ENCODE measurements around the gene PNN. TPM values are rescaled to one million over a fixed set of nuclear protein-coding genes. Genes with fewer than 3 reads are reported as not detected.

PNN gene
- total RNA-seq, 1 experiment from 2014 or later, result 167 TPM

DNA sequence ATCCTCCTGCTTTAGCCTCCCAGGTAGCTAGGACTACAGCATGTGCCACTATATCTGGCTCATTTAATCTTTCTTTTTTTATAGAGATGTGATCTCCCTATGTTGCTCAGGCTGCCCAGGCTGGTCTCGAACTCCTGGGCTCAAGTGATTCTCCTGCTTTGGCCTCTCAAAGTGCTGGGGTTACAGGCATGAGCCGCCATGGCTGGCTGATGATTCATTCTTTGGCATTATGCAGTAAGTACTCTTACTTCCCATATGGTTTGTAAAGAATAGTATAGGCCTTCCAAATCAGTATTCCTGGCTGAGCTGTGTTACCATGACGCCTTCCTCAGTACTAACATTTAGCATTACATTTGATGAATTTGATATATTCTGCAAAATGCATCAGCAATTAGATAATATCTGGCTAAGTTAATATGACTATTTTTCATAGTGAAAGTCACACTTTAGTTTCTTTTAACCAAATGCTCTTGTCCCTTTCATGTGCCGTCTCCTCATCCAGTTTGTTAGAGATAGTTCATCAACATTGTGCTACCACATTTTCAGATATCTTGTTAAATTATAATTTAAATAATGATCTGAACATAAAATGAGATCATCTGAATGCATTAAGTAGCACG, 55.5 kb downstream of the PNN start:
- Mint-ChIP-seq H3K4me1 (peaks cover 3% of the 10 kb centered on the region in 2 experiments; a peak in 1 of 4 replicates), H3K9me3 (no peaks in the 10 kb centered on the region), H3K27me3 (ENCODE audit: low read depth) (no peaks in the 10 kb centered on the region), H3K27ac (no peak overlapping the region), H3K36me3 (ENCODE audit: insufficient read depth in 1 of 3, low read depth in 3 of 3) (no peaks in the 10 kb centered on the region), H3K4me3 (no peak overlapping the region)
- Histone ChIP-seq H3K4me1 (ENCODE audit: insufficient read depth, low read length) (no peaks in the 10 kb centered on the region), H3K4ac (ENCODE audit: low read depth, low read length) (no peak overlapping the region), H3K27me3 (ENCODE audit: insufficient read depth, low read length) (no peaks in the 10 kb centered on the region), H3K4me2 (ENCODE audit: insufficient read depth, insufficient read length, low read length) (no peak overlapping the region), H3K56ac (ENCODE audit: insufficient read length, low read depth, low read length) (no peak overlapping the region), H3K23ac (ENCODE audit: insufficient read length, low read depth, low read length) (no peak overlapping the region), H2AFZ (ENCODE audit: low read length) (no peak overlapping the region), H3K9ac (ENCODE audit: extremely low read depth, insufficient read length, low read length) (no peak overlapping the region), H3K27ac (ENCODE audit: insufficient read length, low read depth, low read length) (no peak overlapping the region), H4K8ac (replicated peaks; ENCODE audit: insufficient read length, low read depth, low read length) (no peak overlapping the region), H4K20me1 (ENCODE audit: control insufficient read depth, insufficient read depth, insufficient read length) (no peaks in the 10 kb centered on the region), H3K23me2 (ENCODE audit: insufficient read length, low read depth, low read length, poor library complexity, severe bottlenecking) (no peaks in the 10 kb centered on the region), H2BK120ac (ENCODE audit: low read depth, low read length, poor library complexity, severe bottlenecking) (no peak overlapping the region), H4K5ac (ENCODE audit: insufficient read length, low read depth, low read length) (no peak overlapping the region), H3K9me3 (ENCODE audit: control insufficient read depth, low read depth, low read length) (no peaks in the 10 kb centered on the region), H3K14ac (ENCODE audit: insufficient read depth, low read length) (no peak overlapping the region), H2BK12ac (ENCODE audit: insufficient read length, low read depth, low read length) (no peak overlapping the region), H3K79me2 (ENCODE audit: insufficient read depth, low read length) (no peaks in the 10 kb centered on the region), H2BK15ac (ENCODE audit: low read depth, low read length) (no peak overlapping the region), H2BK5ac (ENCODE audit: insufficient read length, low read length) (no peak overlapping the region), H4K91ac (ENCODE audit: insufficient read length, low read depth, low read length) (no peak overlapping the region), H3T11ph (ENCODE audit: low read length) (no peak overlapping the region), H2AK5ac (ENCODE audit: insufficient read length, low read length) (no peak overlapping the region), H2BK20ac (ENCODE audit: low read depth, low read length, poor library complexity, severe bottlenecking) (no peak overlapping the region), H3K18ac (ENCODE audit: insufficient read length, low read depth, low read length) (no peak overlapping the region), H3K79me1 (ENCODE audit: insufficient read depth, low read depth, low read length, poor library complexity, severe bottlenecking) (no peaks in the 10 kb centered on the region)
- DNase-seq, result no peak
- TF ChIP-seq, protein P1, sequence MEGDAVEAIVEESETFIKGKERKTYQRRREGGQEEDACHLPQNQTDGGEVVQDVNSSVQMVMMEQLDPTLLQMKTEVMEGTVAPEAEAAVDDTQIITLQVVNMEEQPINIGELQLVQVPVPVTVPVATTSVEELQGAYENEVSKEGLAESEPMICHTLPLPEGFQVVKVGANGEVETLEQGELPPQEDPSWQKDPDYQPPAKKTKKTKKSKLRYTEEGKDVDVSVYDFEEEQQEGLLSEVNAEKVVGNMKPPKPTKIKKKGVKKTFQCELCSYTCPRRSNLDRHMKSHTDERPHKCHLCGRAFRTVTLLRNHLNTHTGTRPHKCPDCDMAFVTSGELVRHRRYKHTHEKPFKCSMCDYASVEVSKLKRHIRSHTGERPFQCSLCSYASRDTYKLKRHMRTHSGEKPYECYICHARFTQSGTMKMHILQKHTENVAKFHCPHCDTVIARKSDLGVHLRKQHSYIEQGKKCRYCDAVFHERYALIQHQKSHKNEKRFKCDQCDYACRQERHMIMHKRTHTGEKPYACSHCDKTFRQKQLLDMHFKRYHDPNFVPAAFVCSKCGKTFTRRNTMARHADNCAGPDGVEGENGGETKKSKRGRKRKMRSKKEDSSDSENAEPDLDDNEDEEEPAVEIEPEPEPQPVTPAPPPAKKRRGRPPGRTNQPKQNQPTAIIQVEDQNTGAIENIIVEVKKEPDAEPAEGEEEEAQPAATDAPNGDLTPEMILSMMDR (conservative IDR thresholded peaks at IDR 0.05), result no peak
- no CpG with 5 or more reads among the region's 5 CpGs for WGBS (ENCODE audit: extremely low coverage, insufficient read length, low lambda C conversion rate)

Measured in H9 (cell line).